Lung (tissue), 12 donors: ENCODE results near the gene CFAP20DC. TPM values are rescaled to one million over a fixed set of nuclear protein-coding genes. Genes with fewer than 3 reads are reported as not detected.

ENCODE experiments used
- ATAC-seq: fragments of 200-7000 bp; cut with Tn5 transposase; one replicate; pipeline ENCODE4 v1.9.1; 2020; ENCODE audit warnings: moderate number of reproducible peaks; ENCODE audit not compliant: insufficient read depth, low FRiP score
- DNase-seq, 3 donors: peaks; one replicate each; pipeline ENCODE4 v3.0.0-alpha.2; 2013 to 2017
- H3K27ac ChIP-seq, 2 donors: one replicate each; pipeline ENCODE4 v1.5.1; 2013; ENCODE audit warnings: mild to moderate bottlenecking in 2 of 2, moderate library complexity in 2 of 2, control low read depth in 1 of 2, inconsistent platforms in 1 of 2, low read depth in 1 of 2, low read length in 1 of 2
- H3K27me3 ChIP-seq, 3 donors: one replicate each; pipeline ENCODE4 v1.5.1; 2013; ENCODE audit warnings: low read length in 2 of 3; ENCODE audit not compliant: control insufficient read depth in 3 of 3, insufficient read depth in 3 of 3
- H3K36me3 ChIP-seq, 4 donors: one replicate each; pipeline ENCODE4 v1.5.1; 2013; ENCODE audit warnings: low read length in 4 of 4, mild to moderate bottlenecking in 1 of 4, moderate library complexity in 1 of 4; ENCODE audit not compliant: control insufficient read depth in 4 of 4, insufficient read depth in 4 of 4
- H3K4me1 ChIP-seq, 5 donors: one replicate each; pipeline ENCODE4 v1.5.1; 2013; ENCODE audit warnings: low read length in 5 of 5, mild to moderate bottlenecking in 2 of 5, moderate library complexity in 1 of 5; ENCODE audit not compliant: control insufficient read depth in 5 of 5, insufficient read depth in 5 of 5
- H3K4me3 ChIP-seq: one replicate; pipeline ENCODE4 v1.5.1; 2013; ENCODE audit warnings: mild to moderate bottlenecking, control low read depth, moderate library complexity
- H3K9ac ChIP-seq, 2 donors: one replicate each; pipeline ENCODE4 v1.5.1; 2013; ENCODE audit warnings: low read length in 2 of 2, control low read depth in 1 of 2; ENCODE audit not compliant: insufficient read depth in 1 of 2
- H3K9me3 ChIP-seq, 4 donors: one replicate each; pipeline ENCODE4 v1.5.1; 2013; ENCODE audit warnings: low read length in 3 of 4, mild to moderate bottlenecking in 1 of 4, moderate library complexity in 1 of 4; ENCODE audit not compliant: control insufficient read depth in 4 of 4, insufficient read depth in 3 of 4
- WGBS, 2 donors: extraction: QIAGEN DNeasy Blood & Tissue Kit; methylation state at CpG; one replicate each; pipeline ENCODE4 v1.1.7; 2013; 5-methylcytosine and 5-hydroxymethylcytosine counted together
- polyA plus RNA-seq, 2 donors: library from polyadenylated mRNA; stranded (reverse); fragments of 200-250 nt; gene quantifications; one replicate each; pipeline ENCODE4 v1.2.1, GENCODE V29; 2013
- total RNA-seq, 2 donors: library from RNA; depleted of rRNA in 1 of 2; stranded (reverse); fragments of >200 nt in 1 of 2; gene quantifications; one replicate each; pipeline ENCODE4 v1.2.1, GENCODE V29; 2014 to 2021
- TF ChIP-seq, protein P1 (sequence below): IDR thresholded peaks from 2 replicates; pipeline ENCODE4 v1.5.1; 2012; ENCODE audit warnings: mild to moderate bottlenecking; ENCODE audit errors: control extremely low read depth, extremely low read depth
- donor health status: control.
- donor health status: control.
- donor health status: Bipolar disorder and iron deficiency.
- donor health status: healthy.
- donor health status: DM: yes; HTN: yes; CAD: no.

The CFAP20DC gene
- total and polyA plus RNA-seq, 4 donors: 0.47 to 5.4 (median 1.5) TPM

DNA sequence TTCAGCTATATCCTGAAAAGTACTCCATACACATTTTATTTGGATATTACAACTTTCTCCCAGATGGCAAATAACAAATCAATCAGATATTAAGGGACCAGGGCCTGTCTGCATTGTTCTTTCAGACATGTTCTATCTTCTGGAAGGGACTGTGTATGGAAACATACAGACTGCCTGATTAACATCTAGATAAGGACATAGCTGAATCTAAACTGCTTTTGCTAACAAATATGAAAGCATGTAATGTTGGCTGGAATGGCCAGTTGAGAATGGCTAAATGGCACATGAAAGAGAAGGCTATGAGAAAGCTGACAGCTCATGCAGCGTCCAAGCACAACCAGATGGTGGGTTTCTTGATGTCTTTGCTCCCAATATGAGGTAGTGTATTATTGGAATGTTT is 149.4 kb downstream of the CFAP20DC start:
- WGBS, 2 donors: 80 to 83% methylated on average over 1 of the region's 1 CpG
- no peak overlapping the region for H3K4me3 ChIP-seq
- ATAC-seq: no peak
- H3K9me3 ChIP-seq: no peaks in the 10 kb centered on the region
- peak in 2 of 3 donors; percentile 4 to 10 for DNase-seq
- no peaks in the 10 kb centered on the region for H3K27me3 ChIP-seq
- TF ChIP-seq, protein P1, sequence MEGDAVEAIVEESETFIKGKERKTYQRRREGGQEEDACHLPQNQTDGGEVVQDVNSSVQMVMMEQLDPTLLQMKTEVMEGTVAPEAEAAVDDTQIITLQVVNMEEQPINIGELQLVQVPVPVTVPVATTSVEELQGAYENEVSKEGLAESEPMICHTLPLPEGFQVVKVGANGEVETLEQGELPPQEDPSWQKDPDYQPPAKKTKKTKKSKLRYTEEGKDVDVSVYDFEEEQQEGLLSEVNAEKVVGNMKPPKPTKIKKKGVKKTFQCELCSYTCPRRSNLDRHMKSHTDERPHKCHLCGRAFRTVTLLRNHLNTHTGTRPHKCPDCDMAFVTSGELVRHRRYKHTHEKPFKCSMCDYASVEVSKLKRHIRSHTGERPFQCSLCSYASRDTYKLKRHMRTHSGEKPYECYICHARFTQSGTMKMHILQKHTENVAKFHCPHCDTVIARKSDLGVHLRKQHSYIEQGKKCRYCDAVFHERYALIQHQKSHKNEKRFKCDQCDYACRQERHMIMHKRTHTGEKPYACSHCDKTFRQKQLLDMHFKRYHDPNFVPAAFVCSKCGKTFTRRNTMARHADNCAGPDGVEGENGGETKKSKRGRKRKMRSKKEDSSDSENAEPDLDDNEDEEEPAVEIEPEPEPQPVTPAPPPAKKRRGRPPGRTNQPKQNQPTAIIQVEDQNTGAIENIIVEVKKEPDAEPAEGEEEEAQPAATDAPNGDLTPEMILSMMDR: no peak
- H3K36me3 ChIP-seq: no peaks in the 10 kb centered on the region
- H3K4me1 ChIP-seq: peaks cover 0 to 11% (median 0%) of the 10 kb centered on the region in 5 donors
- H3K27ac ChIP-seq: no peak overlapping the region
- no peak overlapping the region for H3K9ac ChIP-seq

DNA sequence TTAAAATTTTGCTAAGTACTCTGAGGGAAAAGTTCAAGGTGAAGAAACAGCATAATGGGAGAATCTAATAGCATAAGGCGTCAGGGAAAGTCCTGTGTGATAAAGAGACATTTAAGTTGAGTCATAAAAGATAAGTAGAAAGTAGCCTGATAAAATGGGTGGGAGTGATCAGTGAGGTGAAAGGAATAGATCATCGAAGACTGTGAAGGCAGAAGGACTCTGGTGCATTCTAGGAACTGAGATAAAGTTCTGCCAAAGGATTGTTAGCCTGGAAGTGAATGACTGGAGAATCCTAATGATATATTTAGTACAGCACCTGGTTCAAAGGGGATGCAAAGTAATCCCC is 149.9 kb downstream of the CFAP20DC start:
- H3K9ac ChIP-seq: no peak overlapping the region
- H3K4me3 ChIP-seq: no peak overlapping the region
- no peaks in the 10 kb centered on the region for H3K27me3 ChIP-seq
- DNase-seq: no peak
- TF ChIP-seq, protein P1: no peak
- H3K9me3 ChIP-seq: no peaks in the 10 kb centered on the region
- WGBS, 2 donors: 27 to 30% methylated on average over 2 of the region's 2 CpGs
- peak overlapping the region in 1 of 2 donors; percentile 9 for H3K27ac ChIP-seq
- H3K36me3 ChIP-seq: no peaks in the 10 kb centered on the region
- ATAC-seq: no peak
- H3K4me1 ChIP-seq: peaks cover 0 to 11% (median 0%) of the 10 kb centered on the region in 5 donors

DNA sequence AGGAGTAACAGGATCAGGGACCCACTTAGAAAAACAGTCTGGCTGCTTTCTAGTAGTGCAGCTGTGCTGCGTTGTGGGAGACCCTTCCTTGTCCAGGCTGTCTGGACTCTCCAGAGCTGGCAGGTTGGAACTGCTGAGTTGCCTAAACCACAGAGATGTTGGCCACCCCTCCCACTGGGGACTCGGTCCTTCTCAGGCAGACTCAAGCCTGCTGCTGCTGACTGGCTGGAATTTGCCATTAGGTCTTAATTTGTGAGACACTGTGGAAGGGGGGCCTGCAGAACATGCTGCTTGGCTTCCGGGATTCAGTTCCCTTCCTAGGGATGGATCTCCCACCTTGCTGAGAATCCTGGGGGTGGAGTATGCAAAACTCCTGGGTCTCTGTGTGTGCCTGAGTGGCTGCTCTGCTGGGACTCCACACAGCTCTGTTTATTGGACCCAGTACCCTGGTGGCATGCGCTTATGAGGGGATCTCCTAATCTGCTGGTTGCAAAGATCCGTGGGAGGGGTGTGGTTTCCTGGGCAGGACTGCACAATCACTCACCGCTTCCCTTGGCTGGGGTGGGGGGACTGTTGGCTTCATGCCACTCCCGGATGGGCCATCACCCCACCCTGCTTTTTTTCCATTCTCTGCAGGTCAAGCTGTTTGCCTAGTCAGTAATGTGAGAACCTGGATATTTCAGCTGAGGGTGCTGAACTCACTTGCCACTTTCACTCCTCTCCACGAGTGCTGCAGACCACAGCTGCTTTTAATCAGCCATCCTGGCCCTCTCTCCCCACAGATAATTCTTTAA is 150.5 kb downstream of the CFAP20DC start:
- peaks cover 0 to 5% (median 0%) of the 10 kb centered on the region in 4 donors for H3K9me3 ChIP-seq
- no peak overlapping the region for H3K9ac ChIP-seq
- WGBS, 2 donors: 8 to 20% methylated on average over 8 of the region's 8 CpGs
- H3K4me1 ChIP-seq: peaks cover 0 to 11% (median 0%) of the 10 kb centered on the region in 5 donors
- no peaks in the 10 kb centered on the region for H3K27me3 ChIP-seq
- H3K27ac ChIP-seq: peak overlapping the region; percentile 9 to 71
- peak; percentile 19 for ATAC-seq
- no peaks in the 10 kb centered on the region for H3K36me3 ChIP-seq
- TF ChIP-seq, protein P1: no peak
- H3K4me3 ChIP-seq: no peak overlapping the region
- peak; percentile 39 to 61 (median 48) for DNase-seq
